IPS-18c (cell line): ENCODE data around the gene WNT9B.

Source experiments
- H3K4me3 ChIP-seq: 2 replicates; pipeline ENCODE4 v1.7.0; 2013; ENCODE audit warnings: low read depth, mild to moderate bottlenecking, low read length, moderate library complexity; ENCODE audit not compliant: insufficient read depth
- H3K9me3 ChIP-seq: one replicate; pipeline ENCODE4 v1.6.1; 2013; ENCODE audit warnings: mild to moderate bottlenecking, low read length, moderate library complexity; ENCODE audit not compliant: control insufficient read depth, insufficient read depth

The WNT9B gene

GRCh38 chr17:46888727-46889126 is 37.3 kb downstream of the WNT9B start:
- no peak overlapping the region for H3K4me3 ChIP-seq
- H3K9me3 ChIP-seq, result no peaks in the 10 kb centered on the region

- no peaks in the 10 kb centered on the region for H3K9me3 ChIP-seq
- no peak overlapping the region for H3K4me3 ChIP-seq
These were observed 38.1 kb downstream of the WNT9B start for GRCh38 chr17:46889519-46889918.

GRCh38 chr17:46889992-46890564 is 38.7 kb downstream of the WNT9B start:
- no peak overlapping the region; the same call in 1 of the 2 replicates for H3K4me3 ChIP-seq
- no peaks in the 10 kb centered on the region for H3K9me3 ChIP-seq

- H3K4me3 ChIP-seq, result no peak overlapping the region; the same call in 1 of the 2 replicates
- H3K9me3 ChIP-seq, result no peaks in the 10 kb centered on the region
These were observed 39.3 kb downstream of the WNT9B start for GRCh38 chr17:46890638-46891037.

- Histone ChIP-seq H3K9me3 (no peaks in the 10 kb centered on the region), H3K4me3 (no peak overlapping the region)
These were observed 40.9 kb downstream of the WNT9B start for GRCh38 chr17:46892192-46892703.

- Histone ChIP-seq H3K9me3 (no peaks in the 10 kb centered on the region), H3K4me3 (no peak overlapping the region)
These were observed 42.6 kb downstream of the WNT9B start for GRCh38 chr17:46894024-46894423.

GRCh38 chr17:46894476-46895151 is 43.2 kb downstream of the WNT9B start:
- Histone ChIP-seq H3K4me3 (no peak overlapping the region), H3K9me3 (no peaks in the 10 kb centered on the region)

GRCh38 chr17:46895171-46895570 is 43.8 kb downstream of the WNT9B start:
- Histone ChIP-seq H3K9me3 (no peaks in the 10 kb centered on the region), H3K4me3 (no peak overlapping the region)

GRCh38 chr17:46896991-46897390 is 45.6 kb downstream of the WNT9B start:
- Histone ChIP-seq H3K9me3 (no peaks in the 10 kb centered on the region), H3K4me3 (no peak overlapping the region)

- Histone ChIP-seq H3K4me3 (no peak overlapping the region), H3K9me3 (no peaks in the 10 kb centered on the region)
These were observed 47.0 kb downstream of the WNT9B start for GRCh38 chr17:46898364-46898763.

GRCh38 chr17:46898860-46899259 is 47.5 kb downstream of the WNT9B start:
- Histone ChIP-seq H3K9me3 (no peaks in the 10 kb centered on the region), H3K4me3 (no peak overlapping the region)

GRCh38 chr17:46901291-46901690 is 49.9 kb downstream of the WNT9B start:
- H3K4me3 ChIP-seq, result no peak overlapping the region
- no peaks in the 10 kb centered on the region for H3K9me3 ChIP-seq

- Histone ChIP-seq H3K4me3 (no peak overlapping the region), H3K9me3 (no peaks in the 10 kb centered on the region)
These were observed 52.6 kb downstream of the WNT9B start for GRCh38 chr17:46903762-46904672.

- H3K9me3 ChIP-seq, result no peaks in the 10 kb centered on the region
These were observed 56.8 kb downstream of the WNT9B start for GRCh38 chr17:46908068-46908737.

GRCh38 chr17:46910179-46910927 is 59.0 kb downstream of the WNT9B start:
- Histone ChIP-seq H3K4me3 (no peak overlapping the region), H3K9me3 (no peaks in the 10 kb centered on the region)

More at GRCh38 chr17:46908068-46908737, 56.8 kb downstream of the WNT9B start:
- H3K4me3 ChIP-seq, result no peak overlapping the region

- Histone ChIP-seq H3K4me3 (no peak overlapping the region), H3K9me3 (no peaks in the 10 kb centered on the region)
These were observed 59.9 kb downstream of the WNT9B start for GRCh38 chr17:46911311-46911710.

GRCh38 chr17:46915596-46915995 is 64.2 kb downstream of the WNT9B start:
- Histone ChIP-seq H3K4me3 (no peak overlapping the region), H3K9me3 (no peaks in the 10 kb centered on the region)
